ENCODE measurements around the gene DMRTB1. TPM values are rescaled to one million over a fixed set of nuclear protein-coding genes. Genes with fewer than 3 reads are reported as not detected.

The DMRTB1 gene
- total and polyA plus RNA-seq, 2 donors (not counting 1 experiment from before 2014, with no cell fraction given): not detected

- Histone ChIP-seq H3K36me3 (replicated peaks in 1 of 2; ENCODE audit: control extremely low read depth in 1 of 2, control insufficient read depth in 1 of 2, extremely low read depth in 1 of 2, insufficient read depth in 2 of 2, low read length in 1 of 2) (no peaks in the 10 kb centered on the region), H3K9ac (ENCODE audit: low read length) (no peak overlapping the region), H3K4me3 (ENCODE audit: control extremely low read depth in 1 of 5, extremely low read depth in 1 of 5, insufficient read depth in 1 of 5, low read depth in 2 of 5, low read length in 4 of 5) (no peak overlapping the region), H3K4me2 (replicated peaks; ENCODE audit: low read depth, low read length, poor library complexity, severe bottlenecking) (no peak overlapping the region), H3K27ac (ENCODE audit: low read length in 2 of 2) (no peak overlapping the region), H3K79me2 (ENCODE audit: control insufficient read depth, insufficient read depth, low read length) (no peaks in the 10 kb centered on the region), H4K20me1 (ENCODE audit: control insufficient read depth, insufficient read depth, low read length, poor library complexity, severe bottlenecking) (no peaks in the 10 kb centered on the region), H3K27me3 (replicated peaks in 1 of 4; ENCODE audit: control extremely low read depth in 1 of 4, control insufficient read depth in 3 of 4, insufficient read depth in 4 of 4, low read length in 3 of 4) (peaks cover 0 to 10% (median 3%) of the 10 kb centered on the region in 4 experiments), H2AFZ (ENCODE audit: insufficient read depth, low read depth, low read length, poor library complexity, severe bottlenecking) (no peak overlapping the region), H3K4me1 (ENCODE audit: control insufficient read depth in 2 of 2, insufficient read depth in 2 of 2, low read length in 2 of 2) (no peaks in the 10 kb centered on the region), H3K9me3 (ENCODE audit: control extremely low read depth in 1 of 3, control insufficient read depth in 2 of 3, insufficient read depth in 1 of 3, low read length in 2 of 3) (no peaks in the 10 kb centered on the region)
- Mint-ChIP-seq H3K27me3 (peaks cover 14% of the 10 kb centered on the region), H3K4me1 (no peaks in the 10 kb centered on the region), H3K27ac (no peak overlapping the region), H3K4me3 (no peak overlapping the region), H3K9me3 (ENCODE audit: insufficient read depth) (no peaks in the 10 kb centered on the region)
- WGBS (ENCODE audit: insufficient coverage): 98% methylated on average over 4 of the region's 4 CpGs
- DNase-seq (no peak), ATAC-seq (ENCODE audit: low read depth) (no peak)
- intact Hi-C loops (cut with micrococcal nuclease): no loop called here
- TF ChIP-seq EZH2 (IDR thresholded peaks at IDR 0.05; ENCODE audit: borderline replicate concordance, insufficient read depth, low read depth, low read length, poor library complexity, severe bottlenecking): no peak
- TF ChIP-seq CTCF (IDR thresholded peaks at IDR 0.05): no peak
- CTCF ChIA-PET: interaction anchor here (0.7 kb wide), 1 partner anchor 532 kb away, joined by 3 read pairs; no protein-coding TSS in a partner anchor
- POLR2A ChIA-PET: no interaction called here
Observed at GRCh38 chr1:53447413-53447812, 11.8 kb upstream of the DMRTB1 start.

DNA sequence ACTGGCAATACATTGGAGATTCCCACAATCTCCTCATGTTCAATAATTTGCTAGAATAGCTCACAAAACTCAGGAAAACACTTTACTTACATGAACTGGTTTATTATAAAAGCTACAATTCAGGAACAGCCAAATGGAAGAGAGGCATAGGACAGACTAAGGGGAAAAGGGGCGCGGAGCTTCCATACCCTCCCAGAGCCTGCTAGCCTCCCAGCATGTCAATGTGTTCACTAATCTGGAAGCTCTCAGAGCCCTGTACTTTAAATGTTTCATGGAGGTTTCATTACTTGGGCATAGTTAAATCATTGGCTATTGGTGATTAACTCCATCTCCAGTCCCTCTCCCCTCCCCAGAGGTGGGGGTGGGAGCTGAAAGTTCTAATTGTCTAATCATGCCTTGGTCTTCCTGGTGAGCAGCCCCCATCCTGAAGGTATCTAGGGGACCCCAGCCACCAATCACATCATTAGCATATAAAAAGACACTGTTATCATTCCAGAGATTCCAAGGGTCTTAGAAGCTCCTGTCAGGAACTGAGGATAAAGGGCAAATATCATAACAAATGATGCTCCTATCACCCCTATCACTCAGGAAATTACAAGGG is 10.9 kb upstream of the DMRTB1 start:
- ChIA-PET CTCF (interaction anchor here (0.7 kb wide), 1 partner anchor 531 kb away, joined by 3 read pairs; no protein-coding TSS in a partner anchor), POLR2A (no interaction called here)
- H3K4me1 ChIP-seq (ENCODE audit: control insufficient read depth in 2 of 2, insufficient read depth in 2 of 2, low read length in 2 of 2): no peaks in the 10 kb centered on the region
- no peak overlapping the region for H2AFZ ChIP-seq (ENCODE audit: insufficient read depth, low read depth, low read length, poor library complexity, severe bottlenecking)
- no peak overlapping the region for H3K27ac ChIP-seq (ENCODE audit: low read length in 2 of 2)
- DNase-seq (no peak), ATAC-seq (ENCODE audit: low read depth) (no peak)
- no peaks in the 10 kb centered on the region for H4K20me1 ChIP-seq (ENCODE audit: control insufficient read depth, insufficient read depth, low read length, poor library complexity, severe bottlenecking)
- no CpG with 5 or more reads among the region's 2 CpGs for WGBS (ENCODE audit: insufficient coverage)
- intact Hi-C loops (cut with micrococcal nuclease): no loop called here
- H3K36me3 ChIP-seq (replicated peaks in 1 of 2; ENCODE audit: control extremely low read depth in 1 of 2, control insufficient read depth in 1 of 2, extremely low read depth in 1 of 2, insufficient read depth in 2 of 2, low read length in 1 of 2): no peaks in the 10 kb centered on the region
- no peak overlapping the region for H3K4me3 ChIP-seq (ENCODE audit: control extremely low read depth in 1 of 5, extremely low read depth in 1 of 5, insufficient read depth in 1 of 5, low read depth in 2 of 5, low read length in 4 of 5)
- no peaks in the 10 kb centered on the region for H3K79me2 ChIP-seq (ENCODE audit: control insufficient read depth, insufficient read depth, low read length)
- peaks cover 0 to 10% (median 3%) of the 10 kb centered on the region in 4 experiments for H3K27me3 ChIP-seq (replicated peaks in 1 of 4; ENCODE audit: control extremely low read depth in 1 of 4, control insufficient read depth in 3 of 4, insufficient read depth in 4 of 4, low read length in 3 of 4)
- Mint-ChIP-seq H3K9me3 (ENCODE audit: insufficient read depth) (no peaks in the 10 kb centered on the region), H3K27me3 (peaks cover 14% of the 10 kb centered on the region), H3K4me1 (no peaks in the 10 kb centered on the region), H3K27ac (no peak overlapping the region), H3K4me3 (no peak overlapping the region)
- no peak overlapping the region for H3K9ac ChIP-seq (ENCODE audit: low read length)
- no peaks in the 10 kb centered on the region for H3K9me3 ChIP-seq (ENCODE audit: control extremely low read depth in 1 of 3, control insufficient read depth in 2 of 3, insufficient read depth in 1 of 3, low read length in 2 of 3)
- H3K4me2 ChIP-seq (replicated peaks; ENCODE audit: low read depth, low read length, poor library complexity, severe bottlenecking): no peak overlapping the region
- TF ChIP-seq CTCF (IDR thresholded peaks at IDR 0.05): no peak
- TF ChIP-seq EZH2 (IDR thresholded peaks at IDR 0.05; ENCODE audit: borderline replicate concordance, insufficient read depth, low read depth, low read length, poor library complexity, severe bottlenecking): no peak
